HUDEP-2 (cell line): ENCODE data around the gene PLCD4.
A peak's percentile ranks its signal among the peaks of the same experiment; 100 is the strongest.

Source experiments
- DNase-seq, 76 experiments: peaks; one replicate each; lab custom pipeline; 2025; ENCODE audit not compliant: unreplicated experiment in 76 of 76; lab: John Stamatoyannopoulos, UW

PLCD4 gene

DNA sequence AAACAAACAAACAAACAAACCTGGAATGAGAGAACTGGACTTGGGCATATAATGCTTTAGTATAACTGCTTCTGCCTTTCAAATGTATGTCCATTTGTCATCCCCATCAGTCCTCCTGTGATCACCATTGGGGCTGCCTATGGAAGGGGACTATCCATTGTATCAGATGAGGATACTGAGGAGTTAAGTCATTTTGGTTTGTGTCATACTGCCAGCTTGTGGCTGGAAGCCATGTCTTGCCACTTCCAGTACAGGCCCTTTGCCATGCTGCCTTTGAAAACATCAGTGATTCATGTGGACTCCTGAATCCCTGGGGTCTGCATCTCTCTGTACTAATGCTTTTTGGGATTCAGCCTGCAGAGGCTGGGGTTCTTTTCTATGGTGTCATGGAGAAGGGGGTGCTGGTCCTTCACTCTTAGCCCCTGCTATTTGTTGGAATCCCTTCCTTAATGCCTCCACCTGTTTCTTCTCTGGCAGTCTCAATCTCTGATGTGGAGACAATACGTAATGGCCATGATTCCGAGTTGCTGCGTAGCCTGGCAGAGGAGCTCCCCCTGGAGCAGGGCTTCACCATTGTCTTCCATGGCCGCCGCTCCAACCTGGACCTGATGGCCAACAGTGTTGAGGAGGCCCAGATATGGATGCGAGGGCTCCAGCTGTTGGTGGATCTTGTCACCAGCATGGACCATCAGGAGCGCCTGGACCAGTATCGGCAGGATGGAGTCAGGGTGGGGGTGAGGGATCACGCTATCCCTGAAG is 10.6 kb downstream of the PLCD4 start:
- DNase-seq: peak in 1 of 76 experiments; percentile 2

DNA sequence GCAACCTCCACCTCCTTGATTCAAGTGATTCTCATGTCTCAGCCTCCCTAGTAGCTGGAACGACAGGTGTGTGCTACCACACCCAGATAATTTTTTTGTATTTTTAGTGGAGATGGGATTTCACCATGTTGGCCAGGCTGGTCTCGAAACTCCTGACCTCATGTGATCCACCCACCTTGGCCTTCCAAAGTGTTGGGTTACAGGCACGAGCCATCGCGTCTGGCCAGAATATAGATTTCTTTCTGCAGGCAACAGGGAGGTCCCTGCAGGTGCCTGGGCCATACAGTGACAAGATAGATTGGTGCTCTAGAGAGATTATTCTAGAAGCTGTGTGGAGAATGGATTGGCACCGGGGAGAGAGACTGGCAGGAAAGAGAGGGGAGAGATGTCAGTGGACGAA is 13.3 kb downstream of the PLCD4 start:
- DNase-seq: no peak

DNA sequence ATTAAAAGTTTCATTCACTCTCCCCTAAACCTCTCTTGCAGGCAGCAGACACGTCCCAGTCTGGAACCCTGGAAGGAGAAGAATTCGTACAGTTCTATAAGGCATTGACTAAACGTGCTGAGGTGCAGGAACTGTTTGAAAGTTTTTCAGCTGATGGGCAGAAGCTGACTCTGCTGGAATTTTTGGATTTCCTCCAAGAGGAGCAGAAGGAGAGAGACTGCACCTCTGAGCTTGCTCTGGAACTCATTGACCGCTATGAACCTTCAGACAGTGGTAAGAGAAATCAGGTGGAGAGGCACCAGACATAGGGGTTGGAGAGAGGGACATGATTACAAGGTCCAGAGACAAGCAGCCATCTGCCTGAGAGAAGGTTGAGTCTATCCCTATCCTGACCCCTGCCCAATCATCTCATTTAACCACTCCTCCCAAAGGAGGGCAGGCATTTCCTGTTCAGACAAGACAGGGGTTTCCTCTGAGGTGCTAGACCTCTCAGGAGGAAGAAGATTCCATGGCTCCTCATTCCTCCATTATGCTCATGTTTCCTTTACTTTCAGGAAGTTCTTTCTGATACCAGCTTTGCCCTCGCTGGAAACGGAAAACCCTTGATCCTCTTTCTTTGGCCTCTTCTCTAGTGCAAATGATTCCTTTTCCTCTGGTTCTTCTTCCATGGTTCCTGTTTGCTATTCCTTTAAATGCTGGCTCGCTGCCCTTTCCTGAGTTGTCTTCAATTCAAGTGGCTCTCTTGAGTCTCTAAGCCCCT is 15.1 kb downstream of the PLCD4 start:
- DNase-seq: no peak

- DNase-seq: no peak
Observed at GRCh38 chr2:218623366-218623705, 15.6 kb downstream of the PLCD4 start.

DNA sequence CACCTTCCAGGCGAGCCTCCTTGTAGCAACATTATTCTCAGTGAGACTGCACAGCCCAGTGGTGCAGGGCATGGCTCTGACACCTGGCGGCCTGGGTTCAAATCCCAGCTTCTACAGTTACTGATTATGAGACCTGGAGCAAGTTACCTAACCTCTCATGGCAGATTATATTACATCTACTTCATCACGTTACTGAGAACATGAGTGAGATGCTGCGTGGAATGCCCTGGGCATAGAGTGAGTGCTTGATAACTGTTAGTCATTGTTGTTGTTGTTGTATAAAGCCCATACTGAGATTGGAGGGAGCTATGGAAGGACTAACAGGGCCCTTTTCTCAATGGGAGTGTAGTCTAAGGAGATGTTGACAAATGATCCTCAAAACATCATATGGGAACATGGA is 18.7 kb downstream of the PLCD4 start:
- DNase-seq: no peak

DNA sequence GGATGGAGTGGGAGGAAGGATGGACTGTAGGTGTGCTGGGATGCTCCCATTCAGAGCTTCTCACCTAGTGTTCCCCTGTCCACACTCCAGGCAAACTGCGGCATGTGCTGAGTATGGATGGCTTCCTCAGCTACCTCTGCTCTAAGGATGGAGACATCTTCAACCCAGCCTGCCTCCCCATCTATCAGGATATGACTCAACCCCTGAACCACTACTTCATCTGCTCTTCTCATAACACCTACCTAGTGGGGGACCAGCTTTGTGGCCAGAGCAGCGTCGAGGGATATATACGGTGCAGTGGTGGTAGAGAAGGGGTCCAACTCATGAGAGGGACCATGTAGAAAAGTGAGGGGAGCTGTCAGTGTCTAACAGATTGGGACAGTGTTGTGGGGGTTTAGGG is 20.2 kb downstream of the PLCD4 start:
- DNase-seq: no peak

GRCh38 chr2:218631837-218632236 is 24.1 kb downstream of the PLCD4 start:
- DNase-seq: no peak

DNA sequence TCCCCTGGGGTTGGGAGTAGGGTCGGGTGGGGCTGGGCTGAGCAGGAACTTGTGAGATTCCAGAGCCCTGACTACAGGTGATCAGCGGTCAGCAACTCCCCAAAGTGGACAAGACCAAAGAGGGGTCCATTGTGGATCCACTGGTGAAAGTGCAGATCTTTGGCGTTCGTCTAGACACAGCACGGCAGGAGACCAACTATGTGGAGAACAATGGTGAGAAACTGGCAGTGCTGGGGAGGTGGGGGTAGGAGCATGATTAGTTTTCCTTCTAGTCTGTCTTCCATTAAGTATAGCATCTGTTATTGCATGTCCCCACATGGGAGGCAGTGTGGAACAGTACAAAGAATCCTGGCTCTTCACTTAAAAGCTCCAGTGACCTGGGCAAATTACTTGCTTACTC is 28.0 kb downstream of the PLCD4 start:
- DNase-seq: no peak

GRCh38 chr2:218638372-218638771 is 30.7 kb downstream of the PLCD4 start:
- DNase-seq: no peak

GRCh38 chr2:218642121-218642656 is 34.5 kb downstream of the PLCD4 start:
- no peak for DNase-seq

DNA sequence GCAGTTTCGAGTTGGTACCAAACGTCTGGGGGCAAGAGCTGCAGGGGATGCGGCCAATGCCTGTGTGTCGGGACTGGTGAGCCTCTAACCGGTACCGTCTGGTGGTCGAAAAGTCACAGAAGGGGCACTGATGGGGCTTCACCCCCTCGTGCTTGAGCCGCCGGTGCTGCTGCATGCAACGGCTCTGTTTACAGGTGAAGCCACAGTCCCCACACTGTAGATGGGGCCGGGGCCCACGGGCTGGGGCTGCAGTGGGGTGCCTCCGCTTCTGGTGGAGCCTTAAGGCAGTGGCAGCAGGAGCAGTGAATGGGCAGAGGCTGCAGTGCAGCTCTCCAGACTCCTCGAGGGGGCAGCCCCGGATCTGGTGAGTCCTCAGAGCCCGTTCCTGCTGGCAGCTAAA is 35.1 kb downstream of the PLCD4 start:
- DNase-seq: no peak

DNA sequence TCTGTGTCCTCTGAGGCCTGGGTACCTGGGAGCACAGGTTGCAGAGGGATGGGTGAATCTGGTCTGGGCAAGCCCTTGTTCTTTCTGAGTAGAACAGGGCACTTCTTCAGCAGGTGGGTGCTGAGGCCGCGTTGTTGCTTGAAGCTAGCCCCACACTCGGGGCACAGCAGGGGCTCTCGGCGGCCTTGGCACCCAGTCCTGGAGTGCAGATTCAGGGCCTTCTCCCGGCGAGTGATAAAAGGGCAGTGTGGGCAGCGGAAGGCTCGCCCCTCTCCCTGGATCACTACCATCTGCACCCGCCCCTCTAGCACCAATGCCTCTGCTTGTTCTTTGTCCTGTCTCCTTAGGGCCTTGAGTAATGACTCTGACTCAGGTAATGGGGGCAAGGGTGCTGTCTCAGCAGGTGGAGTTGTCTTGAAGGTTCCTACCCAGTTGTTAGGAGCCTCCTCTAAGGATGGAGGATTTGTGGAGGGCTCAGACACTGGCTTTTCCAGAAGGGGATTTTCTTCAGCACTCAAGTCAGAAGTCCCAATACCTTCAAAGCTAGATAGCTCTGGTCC is 36.1 kb downstream of the PLCD4 start:
- DNase-seq: no peak

DNA sequence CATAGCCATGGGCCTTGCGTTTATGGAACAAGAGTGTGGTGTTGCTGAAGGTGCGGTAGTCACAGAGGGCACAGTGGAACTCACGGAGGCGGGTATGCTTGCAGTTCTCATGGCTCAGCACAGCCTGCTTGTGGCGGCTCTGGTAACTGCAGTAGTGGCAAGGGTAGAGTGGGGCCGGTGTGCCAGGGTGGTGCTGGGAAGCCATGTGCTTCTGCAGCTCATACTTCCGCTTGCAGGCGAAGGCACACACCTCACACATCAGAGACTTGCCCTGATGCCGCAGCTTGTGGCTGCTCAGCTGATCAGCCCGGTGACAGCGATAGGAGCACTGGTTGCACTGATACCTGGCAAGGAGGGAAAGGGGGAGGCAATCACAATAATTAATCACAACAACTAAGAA is 37.0 kb downstream of the PLCD4 start:
- DNase-seq: no peak

- no peak for DNase-seq
Observed at GRCh38 chr2:218645126-218645525, 37.4 kb downstream of the PLCD4 start.

DNA sequence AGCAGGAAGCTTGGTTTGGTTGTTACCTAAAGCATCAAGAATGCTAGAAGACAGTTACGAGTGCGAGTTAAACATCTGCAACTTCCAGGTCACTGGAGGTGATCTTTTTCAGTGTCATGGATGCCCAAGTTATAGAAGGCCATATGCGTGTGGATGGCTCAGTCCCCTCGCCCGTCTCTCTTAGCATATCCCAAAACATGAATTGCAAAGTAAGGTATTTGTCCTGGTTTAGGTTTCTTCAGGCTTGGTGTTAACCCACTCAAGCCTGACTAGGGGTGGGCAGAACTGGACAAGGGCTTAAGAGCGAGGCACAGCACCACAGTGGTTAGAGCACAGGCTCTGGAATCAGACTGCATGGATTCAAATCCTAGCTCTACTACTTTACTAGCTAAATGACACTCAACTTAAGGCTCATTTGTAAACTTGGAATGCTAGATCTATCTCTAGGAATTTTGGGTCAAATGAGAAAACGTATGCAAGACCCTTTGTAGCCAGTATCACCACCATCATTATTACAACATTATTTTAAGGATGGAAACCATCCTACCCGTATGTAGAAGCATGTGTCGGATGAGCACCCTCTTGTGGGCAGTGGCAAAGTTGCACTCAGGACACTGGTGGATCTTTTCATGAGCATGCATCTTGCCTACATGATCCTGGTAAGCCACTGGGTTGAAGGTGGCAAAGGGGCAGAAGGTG is 40.5 kb downstream of the PLCD4 start:
- DNase-seq: peak in 55 of 76 experiments; percentile 2 to 65 (median 28)

DNA sequence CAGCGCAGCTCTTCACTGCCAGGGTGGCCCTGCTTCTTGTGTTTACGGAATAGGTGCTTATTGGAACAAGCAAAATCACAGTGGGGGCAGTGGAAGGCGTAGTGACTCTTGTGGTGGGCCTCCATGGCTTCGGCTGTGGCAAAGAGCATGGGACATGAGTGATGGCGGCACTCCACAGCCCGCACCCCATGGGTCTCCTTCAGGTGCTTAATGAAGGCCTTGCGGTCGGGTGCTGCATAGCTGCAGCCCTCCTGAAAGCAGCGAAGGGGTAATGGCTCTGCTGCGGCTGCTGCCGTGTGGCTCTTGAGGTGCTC is 41.0 kb downstream of the PLCD4 start:
- DNase-seq: no peak

DNA sequence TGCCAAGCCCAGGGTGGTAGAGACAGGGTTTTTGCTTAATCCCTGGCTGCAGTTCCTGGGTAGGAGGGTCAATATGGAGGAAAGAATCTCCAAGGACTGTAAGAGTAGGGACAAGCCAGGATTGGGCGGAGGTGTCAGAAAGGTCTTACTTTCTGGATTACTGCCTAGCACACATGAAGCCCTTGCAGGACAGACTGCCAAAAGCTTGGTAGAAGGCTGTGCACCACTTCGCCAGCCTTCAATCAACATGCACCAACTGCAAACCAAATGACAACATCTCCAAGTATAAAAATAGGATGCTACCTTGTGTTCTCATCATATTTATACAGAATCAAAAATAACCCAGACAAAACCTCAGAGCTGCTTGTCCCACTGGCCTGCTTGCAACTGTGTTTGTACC is 48.1 kb downstream of the PLCD4 start:
- DNase-seq: no peak

DNA sequence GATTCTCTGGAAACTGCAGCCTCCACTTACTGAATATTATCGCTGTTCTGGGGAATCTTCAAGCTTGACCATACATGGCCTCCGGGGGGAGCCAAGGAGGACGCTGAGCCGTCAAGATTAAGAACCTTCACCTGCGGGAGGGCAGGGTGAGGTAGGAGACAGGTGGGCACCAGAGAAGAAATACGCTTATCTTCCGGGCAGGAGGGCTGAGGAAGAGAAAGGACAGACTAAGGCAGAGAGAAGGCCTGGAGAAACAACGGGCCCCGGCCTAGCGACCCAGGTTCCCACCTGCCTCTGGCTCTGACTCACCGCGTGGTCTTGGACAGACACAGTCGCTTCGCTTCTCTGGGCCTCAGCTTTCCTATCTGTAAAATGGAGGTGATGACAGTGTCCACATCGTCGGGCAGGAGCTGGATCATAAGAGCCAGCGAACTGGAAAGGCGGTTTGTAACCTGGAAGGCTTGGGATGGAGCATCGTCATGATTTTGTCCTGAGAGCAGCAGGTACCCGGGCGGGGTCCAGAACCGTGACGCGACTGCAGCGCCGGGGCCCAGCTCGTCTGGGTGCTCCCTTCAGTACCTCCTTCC is 51.1 kb downstream of the PLCD4 start:
- peak in 54 of 76 experiments; percentile 2 to 73 (median 28) for DNase-seq

DNA sequence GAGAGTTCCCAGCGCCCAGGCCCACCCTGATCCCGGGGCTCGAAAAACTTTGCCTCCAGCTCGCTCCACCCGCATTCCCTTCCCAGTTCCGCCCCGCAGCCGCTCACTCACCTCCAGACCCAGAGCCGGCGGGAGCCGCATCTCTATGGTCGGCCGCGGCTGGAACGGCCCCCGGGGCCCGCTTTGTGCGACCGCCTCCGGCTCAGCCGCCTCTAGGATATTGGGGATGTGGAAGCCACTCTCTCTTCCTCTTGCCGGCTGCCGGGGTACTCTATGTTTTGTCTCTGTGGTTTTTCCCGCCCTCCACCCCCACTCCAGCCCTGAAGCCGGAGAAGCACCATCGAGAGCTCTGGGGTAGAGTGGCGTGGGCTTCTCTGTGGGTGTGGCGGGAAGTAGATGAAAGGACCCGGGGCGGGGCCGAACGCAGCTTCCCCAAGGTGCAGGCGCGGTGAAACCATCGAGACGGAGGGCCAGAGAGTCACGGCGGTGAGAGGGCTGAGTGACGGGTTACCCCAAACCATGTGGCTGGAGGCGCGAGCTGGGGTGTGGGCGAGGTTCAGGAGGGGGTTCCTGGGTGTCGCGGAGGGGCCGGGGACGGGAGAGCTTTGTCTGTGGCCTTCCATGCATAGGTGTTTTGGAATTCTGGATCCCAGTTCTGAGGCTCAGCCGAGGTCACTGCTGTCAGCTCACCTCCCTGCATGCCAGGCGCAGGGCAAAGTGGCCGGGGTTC is 51.7 kb downstream of the PLCD4 start, which contains the start of the genes BCS1L and ZNF142:
TSS of gene BCS1L (plus strand) at position 426 of the 730 bp plus-strand sequence. CDS start 1,305 bp downstream, outside the sequence.
TSS of gene ZNF142 (minus strand) at position 366 of the 730 bp plus-strand sequence. CDS start 3,194 bp downstream, outside the sequence.
- DNase-seq: peak in 75 of 76 experiments; percentile 58 to 96 (median 89)

DNA sequence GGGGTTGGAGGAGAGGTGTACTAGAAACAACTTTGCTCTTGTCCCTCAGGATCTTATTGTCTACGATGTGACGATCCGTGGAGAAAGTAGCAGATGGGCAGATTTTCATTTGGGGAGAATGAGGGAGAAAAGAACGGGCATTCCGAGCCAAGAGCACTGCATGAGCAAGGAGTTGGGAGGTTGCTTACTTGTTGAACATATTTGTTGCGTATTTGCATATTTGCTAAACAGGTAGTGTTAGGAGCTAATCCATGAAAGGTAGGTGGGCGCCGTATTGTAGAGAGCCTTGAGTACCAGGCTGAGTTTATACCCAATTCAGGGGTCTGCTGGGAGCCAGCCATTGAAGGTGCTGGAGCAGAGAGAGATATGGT is 52.3 kb downstream of the PLCD4 start:
- DNase-seq: peak in 1 of 76 experiments; percentile 2
